Measurements from ENCODE around the gene SVIL.

SVIL gene

GRCh38 chr10:29634764-29635625 is at the start of gene SVIL:
SVIL (minus strand) TSS chr10:29634971; CDS start chr10:29555058, 79,913 bp downstream.
- peak within 1 kb of the TSS; percentile 66 for H3K4me3 ChIP-seq
- no peak for TF ChIP-seq CTCF (IDR thresholded peaks at IDR 0.05)
- peak; percentile 90 for DNase-seq (ENCODE audit: low spot score)
- H3K27ac ChIP-seq: peak within 1 kb of the TSS; percentile 77 to 88

- no peak for DNase-seq (ENCODE audit: low spot score)
- Histone ChIP-seq H3K27ac (peak overlapping the region in 1 of 2 donors; percentile 45), H3K4me3 (no peak overlapping the region)
- no peak for TF ChIP-seq CTCF (IDR thresholded peaks at IDR 0.05)
Measured at GRCh38 chr10:29681676-29682448, 47.1 kb upstream of the SVIL start.

GRCh38 chr10:29680091-29680490 is 45.3 kb upstream of the SVIL start:
- no peak for DNase-seq (ENCODE audit: low spot score)
- Histone ChIP-seq H3K4me3 (no peak overlapping the region), H3K27ac (no peak overlapping the region)
- TF ChIP-seq CTCF (IDR thresholded peaks at IDR 0.05): no peak

- TF ChIP-seq CTCF (IDR thresholded peaks at IDR 0.05): no peak
- no peak for DNase-seq (ENCODE audit: low spot score)
- H3K4me3 ChIP-seq: no peak overlapping the region
- no peak overlapping the region for H3K27ac ChIP-seq
Measured at GRCh38 chr10:29676732-29677131, 42.0 kb upstream of the SVIL start.

GRCh38 chr10:29675984-29676383 is 41.2 kb upstream of the SVIL start:
- Histone ChIP-seq H3K27ac (no peak overlapping the region), H3K4me3 (no peak overlapping the region)
- no peak for DNase-seq (ENCODE audit: low spot score)
- no peak for TF ChIP-seq CTCF (IDR thresholded peaks at IDR 0.05)

- H3K27ac ChIP-seq: no peak overlapping the region
- no peak overlapping the region for H3K4me3 ChIP-seq
- no peak for DNase-seq (ENCODE audit: low spot score)
- no peak for TF ChIP-seq CTCF (IDR thresholded peaks at IDR 0.05)
Measured at GRCh38 chr10:29671968-29672367, 37.2 kb upstream of the SVIL start.

Data from coronary artery (tissue), 2 donors.